Sigmoid colon (tissue), 3 donors: ENCODE results near the gene TTYH3.

ENCODE experiments used
- CTCF ChIP-seq, 4 experiments: fragments of 450-650 bp in 3 of 4; fragments of 200-600 bp in 1 of 4; IDR thresholded peaks; one replicate each; pipeline ENCODE4 v1.5.1; 2016 to 2019; ENCODE audit warnings: antibody characterized with exemption in 4 of 4, mild to moderate bottlenecking in 3 of 4, moderate library complexity in 2 of 4
- POLR2A ChIP-seq, 2 donors: fragments of 450-650 bp; IDR thresholded peaks; one replicate each; pipeline ENCODE4 v1.6.1; 2016; ENCODE audit warnings: antibody characterized with exemption in 2 of 2, mild to moderate bottlenecking in 2 of 2, moderate library complexity in 2 of 2

- TF ChIP-seq CTCF (IDR thresholded peaks at IDR 0.05) (no peak), POLR2A (IDR thresholded peaks at IDR 0.05) (no peak)
Observed at GRCh38 chr7:2663960-2664359, 32.2 kb downstream of the TTYH3 start.
